RWPE1 (cell line): Measurements from ENCODE around the gene COL19A1.

Experiments used
- CTCF ChIA-PET: fragments of 350-600 bp; sonication (Branson Sonifier 250); formaldehyde crosslinking; extraction: SDS; loops from one replicate; lab custom pipeline; 2021; lab: Yijun Ruan, JAX
- POLR2A ChIA-PET: fragments of 400-600 bp; formaldehyde crosslinking; extraction: SDS; loops from one replicate; lab custom pipeline; 2020; ENCODE audit warnings: antibody characterized with exemption; ENCODE audit not compliant: low non-redundant PET; lab: Yijun Ruan, JAX
- DNase-seq: peaks from one replicate; pipeline ENCODE4 v3.0.0; 2012; ENCODE audit warnings: low spot score
- H3K27ac ChIP-seq: fragments of 450-650 bp; 2 replicates; pipeline ENCODE4 v1.5.1; 2017
- TF ChIP-seq, protein P1 (sequence below): fragments of 450-650 bp; conservative IDR thresholded peaks from 2 replicates; pipeline ENCODE4 v1.5.1; 2017; ENCODE audit warnings: low read depth, mild to moderate bottlenecking

The COL19A1 gene

DNA sequence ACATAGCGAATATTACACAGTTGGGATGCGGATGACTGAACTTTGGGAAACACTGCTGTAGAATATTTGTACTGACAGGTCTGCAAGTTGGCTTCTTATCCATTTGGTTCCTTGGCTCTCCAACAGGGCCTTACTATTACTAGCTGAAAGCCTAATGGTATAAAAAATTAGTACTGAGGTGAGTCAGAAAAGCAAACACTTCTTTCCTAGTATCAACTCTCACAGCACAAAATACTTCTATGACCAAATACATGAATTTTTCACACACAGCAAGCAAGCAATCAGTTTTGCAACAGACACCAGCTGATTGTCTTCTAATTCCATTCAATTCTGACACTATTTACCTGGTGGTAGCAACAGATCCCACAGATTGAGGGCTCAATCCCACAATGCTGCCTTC, 268.2 kb downstream of the COL19A1 start:
- ChIA-PET POLR2A (no interaction called here), CTCF (no interaction called here)
- TF ChIP-seq, protein P1, sequence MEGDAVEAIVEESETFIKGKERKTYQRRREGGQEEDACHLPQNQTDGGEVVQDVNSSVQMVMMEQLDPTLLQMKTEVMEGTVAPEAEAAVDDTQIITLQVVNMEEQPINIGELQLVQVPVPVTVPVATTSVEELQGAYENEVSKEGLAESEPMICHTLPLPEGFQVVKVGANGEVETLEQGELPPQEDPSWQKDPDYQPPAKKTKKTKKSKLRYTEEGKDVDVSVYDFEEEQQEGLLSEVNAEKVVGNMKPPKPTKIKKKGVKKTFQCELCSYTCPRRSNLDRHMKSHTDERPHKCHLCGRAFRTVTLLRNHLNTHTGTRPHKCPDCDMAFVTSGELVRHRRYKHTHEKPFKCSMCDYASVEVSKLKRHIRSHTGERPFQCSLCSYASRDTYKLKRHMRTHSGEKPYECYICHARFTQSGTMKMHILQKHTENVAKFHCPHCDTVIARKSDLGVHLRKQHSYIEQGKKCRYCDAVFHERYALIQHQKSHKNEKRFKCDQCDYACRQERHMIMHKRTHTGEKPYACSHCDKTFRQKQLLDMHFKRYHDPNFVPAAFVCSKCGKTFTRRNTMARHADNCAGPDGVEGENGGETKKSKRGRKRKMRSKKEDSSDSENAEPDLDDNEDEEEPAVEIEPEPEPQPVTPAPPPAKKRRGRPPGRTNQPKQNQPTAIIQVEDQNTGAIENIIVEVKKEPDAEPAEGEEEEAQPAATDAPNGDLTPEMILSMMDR = no peak
- DNase-seq = no peak
- H3K27ac ChIP-seq = no peak overlapping the region

DNA sequence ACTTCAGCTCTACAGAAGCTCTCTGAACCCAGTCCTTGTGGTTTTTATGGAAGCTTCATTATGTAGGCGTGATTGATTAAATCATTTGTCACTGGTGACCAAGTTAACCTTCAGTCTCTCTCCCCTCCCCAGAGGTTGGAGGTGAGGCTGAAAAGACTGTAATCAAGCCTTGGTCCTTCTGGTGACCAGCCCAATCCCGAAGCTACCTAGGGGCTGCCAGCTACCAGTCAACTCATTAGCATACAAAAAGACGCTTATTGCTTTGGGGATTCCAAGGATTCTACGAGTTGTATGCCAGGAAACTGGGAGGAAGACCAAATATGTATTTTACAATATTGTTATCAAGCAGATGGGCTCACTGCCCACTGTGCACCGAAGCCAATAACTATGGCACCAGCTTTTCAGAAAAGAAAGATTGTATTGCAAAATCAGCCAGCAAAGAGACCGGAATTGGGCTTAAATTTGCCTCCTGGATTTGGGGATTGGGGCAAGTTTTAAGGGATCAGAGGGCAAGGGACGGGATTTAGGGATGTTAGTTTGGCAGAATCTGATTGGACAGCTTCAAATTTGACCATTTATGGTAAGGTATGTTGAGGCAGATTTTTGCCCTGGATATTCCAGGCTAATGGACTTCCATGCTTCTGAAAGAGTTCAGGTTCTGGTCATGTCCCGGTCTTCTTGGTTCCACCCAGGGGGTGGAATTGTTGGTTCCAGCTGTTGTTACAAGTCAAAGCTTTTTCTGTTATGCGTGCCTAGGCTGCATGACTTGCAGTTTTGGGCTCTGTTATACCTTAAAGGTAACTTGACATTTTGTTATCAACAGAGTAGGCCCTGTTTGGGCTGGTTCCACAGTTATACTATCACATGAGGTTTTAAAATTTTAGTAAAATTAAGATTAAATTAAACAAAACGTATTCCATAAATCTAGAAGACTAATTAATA, 269.1 kb downstream of the COL19A1 start:
- POLR2A ChIA-PET = no interaction called here

DNA sequence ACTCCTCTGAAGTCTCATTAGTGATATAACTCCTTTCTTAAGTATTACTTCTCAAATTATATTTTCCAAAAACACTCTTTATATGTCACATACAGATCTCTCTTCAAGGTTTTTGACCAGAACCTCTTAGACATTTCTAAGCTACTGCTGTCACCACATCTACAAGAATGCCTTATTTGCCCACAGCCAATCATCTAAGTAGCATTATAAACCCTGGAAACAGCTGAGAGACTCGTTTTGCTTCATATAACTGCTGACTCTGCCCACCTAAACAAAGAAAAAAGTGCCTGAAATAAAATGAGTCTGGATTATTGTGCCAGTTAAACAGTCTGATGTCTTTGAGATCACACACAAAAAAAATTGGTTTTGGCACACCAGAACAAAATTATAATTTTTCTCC, 270.6 kb downstream of the COL19A1 start:
- ChIA-PET CTCF (no interaction called here), POLR2A (no interaction called here)
- no peak for DNase-seq
- TF ChIP-seq, protein P1 = no peak
- no peak overlapping the region for H3K27ac ChIP-seq

More for the DNA sequence above, 269.1 kb downstream of the COL19A1 start:
- TF ChIP-seq, protein P1 = no peak
- no peak for DNase-seq
- CTCF ChIA-PET = interaction anchor here (0.6 kb wide), 1 partner anchor 154 kb away, joined by 3 read pairs; no protein-coding TSS in a partner anchor
- H3K27ac ChIP-seq = no peak overlapping the region

DNA sequence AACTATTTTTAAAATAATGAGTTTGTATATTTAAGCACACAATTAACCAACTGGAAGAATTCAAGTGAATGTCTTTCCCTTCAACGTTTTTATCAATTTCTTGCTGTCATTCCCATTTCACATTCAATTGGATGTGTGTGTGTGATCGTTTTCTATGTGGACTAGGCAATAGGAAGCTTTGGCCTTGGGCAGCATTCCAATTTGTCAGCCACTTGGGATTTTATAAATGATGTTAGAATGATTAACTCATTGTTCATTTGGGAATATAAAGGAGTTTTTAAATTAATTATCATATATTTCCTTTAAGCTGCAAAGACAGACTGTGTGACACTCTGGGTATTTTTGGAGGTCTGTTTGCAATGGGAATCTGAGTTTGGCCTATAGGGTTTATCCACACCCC, 274.1 kb downstream of the COL19A1 start:
- no peak for DNase-seq
- CTCF ChIA-PET = no interaction called here
- POLR2A ChIA-PET = no interaction called here
- no peak overlapping the region for H3K27ac ChIP-seq
- TF ChIP-seq, protein P1 = no peak

DNA sequence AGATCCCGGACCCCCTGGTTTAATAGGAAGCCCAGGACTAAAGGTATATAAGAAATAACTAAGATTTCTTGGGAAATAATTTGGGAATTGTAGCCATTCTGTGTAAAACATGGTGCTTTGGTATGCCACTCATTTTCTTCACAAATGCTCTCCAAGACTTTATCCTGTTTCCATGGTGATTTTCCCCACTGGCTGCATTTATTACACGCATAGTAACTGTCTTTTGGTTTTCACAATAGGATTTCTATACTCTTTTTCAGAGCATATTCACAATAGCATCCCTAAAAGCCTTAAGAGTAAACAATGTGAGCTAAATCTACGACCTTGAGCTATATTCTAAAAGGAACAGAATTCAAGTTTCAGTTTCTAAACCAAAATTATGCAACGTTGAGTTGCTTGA, 275.7 kb downstream of the COL19A1 start:
- CTCF ChIA-PET = no interaction called here
- POLR2A ChIA-PET = no interaction called here
- DNase-seq = no peak

DNA sequence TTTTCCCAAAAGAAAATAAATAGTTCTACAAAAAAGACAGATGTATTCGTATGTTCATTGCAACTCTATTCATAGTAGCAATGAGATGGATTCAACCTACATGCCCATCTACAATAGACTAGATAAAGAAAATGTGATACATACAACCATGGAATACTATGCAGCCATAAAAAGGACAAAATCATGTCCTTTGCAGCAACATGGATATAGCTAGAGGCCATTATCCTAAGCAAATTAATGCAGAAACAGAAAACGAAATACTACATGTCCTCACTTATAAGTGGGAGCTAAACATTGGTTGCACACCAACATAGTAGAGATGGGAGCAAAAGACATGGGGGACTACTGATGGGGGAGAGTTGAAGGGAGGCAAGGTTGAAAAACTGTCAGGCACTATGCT, 278.8 kb downstream of the COL19A1 start:
- POLR2A ChIA-PET = no interaction called here
- TF ChIP-seq, protein P1 = no peak

More for the DNA sequence above, 275.7 kb downstream of the COL19A1 start:
- H3K27ac ChIP-seq = no peak overlapping the region
- TF ChIP-seq, protein P1 = no peak

More for the DNA sequence above, 278.8 kb downstream of the COL19A1 start:
- DNase-seq = no peak
- CTCF ChIA-PET = no interaction called here
- no peak overlapping the region for H3K27ac ChIP-seq
